H9 (cell line): Measurements from ENCODE around the gene CKLF. TPM values are rescaled to one million over a fixed set of nuclear protein-coding genes. Genes with fewer than 3 reads are reported as not detected.

ENCODE experiments used
- DNase-seq: peaks from one replicate; pipeline ENCODE4 v3.0.0-alpha.2; 2017
- H2AFZ ChIP-seq: one replicate; pipeline ENCODE4 v1.6.1; 2013; ENCODE audit warnings: mild to moderate bottlenecking, low read length, control low read depth, moderate library complexity
- H2AK5ac ChIP-seq: 2 replicates; pipeline ENCODE4 v1.6.1; 2013; ENCODE audit warnings: low read length, control low read depth, mixed read lengths; ENCODE audit not compliant: insufficient read length
- H2BK120ac ChIP-seq: one replicate; pipeline ENCODE4 v1.6.1; 2013; ENCODE audit warnings: low read depth, mild to moderate bottlenecking, low read length, control low read depth, inconsistent platforms; ENCODE audit not compliant: poor library complexity, severe bottlenecking
- H2BK12ac ChIP-seq: 2 replicates; pipeline ENCODE4 v1.6.1; 2013; ENCODE audit warnings: low read length, control low read depth, mixed read lengths, low read depth; ENCODE audit not compliant: insufficient read length
- H2BK15ac ChIP-seq: 2 replicates; pipeline ENCODE4 v1.6.1; 2013; ENCODE audit warnings: low read depth, low read length, control low read depth
- H2BK20ac ChIP-seq: one replicate; pipeline ENCODE4 v1.6.1; 2013; ENCODE audit warnings: low read depth, mild to moderate bottlenecking, low read length, control low read depth, inconsistent platforms; ENCODE audit not compliant: poor library complexity, severe bottlenecking
- H2BK5ac ChIP-seq: 2 replicates; pipeline ENCODE4 v1.6.1; 2013; ENCODE audit warnings: low read length, control low read depth, mixed read lengths; ENCODE audit not compliant: insufficient read length
- H3K14ac ChIP-seq: 2 replicates; pipeline ENCODE4 v1.6.1; 2013; ENCODE audit warnings: low read length, control low read depth; ENCODE audit not compliant: insufficient read depth
- H3K18ac ChIP-seq: 2 replicates; pipeline ENCODE4 v1.6.1; 2013; ENCODE audit warnings: low read depth, mild to moderate bottlenecking, mixed read lengths, low read length, control low read depth; ENCODE audit not compliant: insufficient read length
- H3K23ac ChIP-seq: 2 replicates; pipeline ENCODE4 v1.6.1; 2013; ENCODE audit warnings: low read length, control low read depth, mixed read lengths, low read depth; ENCODE audit not compliant: insufficient read length
- H3K23me2 ChIP-seq: 2 replicates; pipeline ENCODE4 v1.6.1; 2013; ENCODE audit warnings: low read depth, mild to moderate bottlenecking, mixed read lengths, low read length, control low read depth; ENCODE audit not compliant: insufficient read length, poor library complexity, severe bottlenecking
- H3K27ac ChIP-seq: 2 replicates; pipeline ENCODE4 v1.5.1; 2013; ENCODE audit warnings: low read length, control low read depth, mixed read lengths, low read depth; ENCODE audit not compliant: insufficient read length
- H3K27me3 ChIP-seq: 2 replicates; pipeline ENCODE4 v1.6.1; 2013; ENCODE audit warnings: low read length, control low read depth, inconsistent platforms; ENCODE audit not compliant: insufficient read depth
- H3K4ac ChIP-seq: 2 replicates; pipeline ENCODE4 v1.6.1; 2013; ENCODE audit warnings: low read depth, mild to moderate bottlenecking, control low read depth, inconsistent platforms, low read length, moderate library complexity
- H3K4me1 ChIP-seq: 2 replicates; pipeline ENCODE4 v1.6.1; 2013; ENCODE audit warnings: low read length, control low read depth, inconsistent platforms; ENCODE audit not compliant: insufficient read depth
- H3K4me2 ChIP-seq: 2 replicates; pipeline ENCODE4 v1.6.1; 2013; ENCODE audit warnings: low read length, control low read depth, mixed read lengths; ENCODE audit not compliant: insufficient read length, insufficient read depth
- H3K56ac ChIP-seq: 2 replicates; pipeline ENCODE4 v1.6.1; 2013; ENCODE audit warnings: low read depth, mild to moderate bottlenecking, mixed read lengths, low read length, control low read depth; ENCODE audit not compliant: insufficient read length
- H3K79me1 ChIP-seq: 2 replicates; pipeline ENCODE4 v1.6.1; 2013; ENCODE audit warnings: low read depth, mild to moderate bottlenecking, moderate library complexity, low read length, control low read depth, inconsistent platforms; ENCODE audit not compliant: insufficient read depth, poor library complexity, severe bottlenecking
- H3K79me2 ChIP-seq: 2 replicates; pipeline ENCODE4 v1.6.1; 2013; ENCODE audit warnings: low read length, control low read depth, inconsistent platforms; ENCODE audit not compliant: insufficient read depth
- H3K9ac ChIP-seq: 2 replicates; pipeline ENCODE4 v1.6.1; 2013; ENCODE audit warnings: low read length, control low read depth, mixed read lengths; ENCODE audit not compliant: insufficient read length; ENCODE audit errors: extremely low read depth
- H3K9me3 ChIP-seq: one replicate; pipeline ENCODE4 v1.6.1; 2013; ENCODE audit warnings: low read depth, low read length, inconsistent platforms; ENCODE audit not compliant: control insufficient read depth
- H3T11ph ChIP-seq: one replicate; pipeline ENCODE4 v1.6.1; 2013; ENCODE audit warnings: mild to moderate bottlenecking, low read length, control low read depth, inconsistent platforms
- H4K20me1 ChIP-seq: one replicate; pipeline ENCODE4 v1.6.1; 2013; ENCODE audit not compliant: control insufficient read depth, insufficient read length, insufficient read depth
- H4K5ac ChIP-seq: 2 replicates; pipeline ENCODE4 v1.6.1; 2013; ENCODE audit warnings: low read depth, mild to moderate bottlenecking, mixed read lengths, low read length, control low read depth; ENCODE audit not compliant: insufficient read length
- H4K8ac ChIP-seq: replicated peaks from 2 replicates; pipeline ENCODE4 v1.6.1; 2013; ENCODE audit warnings: low read length, control low read depth, mixed read lengths, low read depth; ENCODE audit not compliant: insufficient read length
- H4K91ac ChIP-seq: 2 replicates; pipeline ENCODE4 v1.6.1; 2013; ENCODE audit warnings: low read depth, mild to moderate bottlenecking, moderate library complexity, mixed read lengths, low read length, control low read depth; ENCODE audit not compliant: insufficient read length
- H3K27ac Mint-ChIP-seq, 3 experiments: 2 replicates in 2 of 3; 3 replicates in 1 of 3; pipeline ENCODE4 v1.8.0; 2020 to 2021; ENCODE audit warnings: mixed read lengths in 3 of 3, mild to moderate bottlenecking in 1 of 3, moderate library complexity in 1 of 3
- H3K27me3 Mint-ChIP-seq: 2 replicates; pipeline ENCODE4 v1.8.0; 2021; ENCODE audit warnings: low read depth, mild to moderate bottlenecking, moderate library complexity, mixed read lengths
- H3K36me3 Mint-ChIP-seq, 3 experiments: 2 replicates in 2 of 3; 3 replicates in 1 of 3; pipeline ENCODE4 v1.8.0; 2020 to 2021; ENCODE audit warnings: low read depth in 3 of 3, mixed read lengths in 3 of 3; ENCODE audit not compliant: insufficient read depth in 1 of 3
- H3K4me1 Mint-ChIP-seq, 2 experiments: 2 replicates each; pipeline ENCODE4 v1.8.0; 2020; ENCODE audit warnings: mixed read lengths in 2 of 2
- H3K4me3 Mint-ChIP-seq, 2 experiments: 2 replicates in 1 of 2; 3 replicates in 1 of 2; pipeline ENCODE4 v1.8.0; 2020 to 2021; ENCODE audit warnings: mild to moderate bottlenecking in 2 of 2, mixed read lengths in 2 of 2, moderate library complexity in 1 of 2
- H3K9me3 Mint-ChIP-seq, 2 experiments: 2 replicates in 1 of 2; 3 replicates in 1 of 2; pipeline ENCODE4 v1.8.0; 2020; ENCODE audit warnings: mild to moderate bottlenecking in 2 of 2, mixed read lengths in 2 of 2, moderate library complexity in 1 of 2
- CTCF ChIP-seq: fragments of 200-600 bp; sonication (generic); conservative IDR thresholded peaks from 3 replicates; pipeline ENCODE4 v1.8.0; 2021; ENCODE audit warnings: antibody characterized with exemption, mild to moderate bottlenecking
- WGBS: extraction: QIAGEN DNeasy Blood & Tissue Kit; methylation state at CpG from one replicate; pipeline ENCODE4 v1.1.7; 2013; ENCODE audit warnings: missing lambda C conversion rate, low lambda C conversion rate, mixed read lengths; ENCODE audit not compliant: insufficient read length; ENCODE audit errors: extremely low coverage; 5-methylcytosine and 5-hydroxymethylcytosine counted together
- total RNA-seq: library from RNA; stranded (reverse); gene quantifications from 2 replicates; pipeline ENCODE4 v1.2.1, GENCODE V29; 2021

CKLF gene
- total RNA-seq, 1 experiment from 2014 or later = 23.1 TPM

- Histone ChIP-seq H3K4me1 (no peaks in the 10 kb centered on the region), H3K4me2 (no peak overlapping the region), H4K5ac (no peak overlapping the region), H2BK20ac (no peak overlapping the region), H2AK5ac (no peak overlapping the region), H3K79me1 (no peaks in the 10 kb centered on the region), H3K9ac (no peak overlapping the region), H2BK12ac (no peak overlapping the region), H2BK120ac (no peak overlapping the region), H3K27ac (no peak overlapping the region), H2BK5ac (no peak overlapping the region), H4K91ac (no peak overlapping the region), H2BK15ac (no peak overlapping the region), H3K4ac (no peak overlapping the region), H3K14ac (no peak overlapping the region), H4K20me1 (no peaks in the 10 kb centered on the region), H2AFZ (no peak overlapping the region), H3K23ac (no peak overlapping the region), H4K8ac (no peak overlapping the region), H3K27me3 (no peaks in the 10 kb centered on the region; the same call in 1 of the 2 replicates), H3K18ac (no peak overlapping the region), H3K56ac (no peak overlapping the region), H3K79me2 (no peaks in the 10 kb centered on the region), H3T11ph (no peak overlapping the region), H3K9me3 (no peaks in the 10 kb centered on the region), H3K23me2 (peaks cover 12% of the 10 kb centered on the region)
- Mint-ChIP-seq H3K4me1 (peaks cover 13 to 14% of the 10 kb centered on the region in 2 experiments), H3K27ac (no peak overlapping the region; a peak in 1 of 7 replicates), H3K4me3 (no peak overlapping the region), H3K36me3 (peaks cover 2 to 10% (median 4%) of the 10 kb centered on the region in 3 experiments; a peak in 5 of 7 replicates), H3K9me3 (peaks cover 3 to 5% of the 10 kb centered on the region in 2 experiments; a peak in 2 of 5 replicates), H3K27me3 (peaks cover 11% of the 10 kb centered on the region)
- no CpG with 5 or more reads among the region's 4 CpGs for WGBS
- no peak for TF ChIP-seq CTCF
- DNase-seq = no peak
Observed at GRCh38 chr16:66548068-66548467, 4.3 kb upstream of the CKLF start.
